ENCODE measurements around the gene CD247. TPM values are rescaled to one million over a fixed set of nuclear protein-coding genes. Genes with fewer than 3 reads are reported as not detected.

CD247 gene
- total RNA-seq, 2 donors from 2014 or later: 2.6 to 4.9 TPM

DNA sequence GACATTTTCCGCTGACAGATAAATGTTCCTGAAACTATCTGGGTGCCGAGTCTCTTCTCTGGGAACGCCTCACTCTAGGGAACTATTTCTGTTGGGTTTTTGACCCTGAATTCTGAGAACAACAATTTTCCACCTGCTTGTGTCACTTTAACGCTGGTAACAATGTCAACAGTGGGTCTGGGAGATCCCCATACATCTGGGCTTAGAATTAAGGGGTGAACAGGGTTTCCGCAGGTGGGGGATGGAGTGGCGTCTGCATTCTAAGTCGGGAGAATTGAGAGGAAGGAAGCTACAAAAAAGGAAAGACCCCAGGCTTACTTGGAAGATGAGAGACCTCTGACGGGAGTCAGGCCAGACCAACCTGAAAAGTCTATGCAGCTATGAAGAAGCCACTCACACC lies 8.7 kb downstream of the CD247 start:
- no peak overlapping the region for H3K9ac ChIP-seq (ENCODE audit: low read depth in 2 of 2, low read length in 2 of 2)
- no peaks in the 10 kb centered on the region for H3K27me3 ChIP-seq
- H3K9me3 ChIP-seq: no peaks in the 10 kb centered on the region
- no peaks in the 10 kb centered on the region for H3K36me3 ChIP-seq
- TF ChIP-seq, protein P1, sequence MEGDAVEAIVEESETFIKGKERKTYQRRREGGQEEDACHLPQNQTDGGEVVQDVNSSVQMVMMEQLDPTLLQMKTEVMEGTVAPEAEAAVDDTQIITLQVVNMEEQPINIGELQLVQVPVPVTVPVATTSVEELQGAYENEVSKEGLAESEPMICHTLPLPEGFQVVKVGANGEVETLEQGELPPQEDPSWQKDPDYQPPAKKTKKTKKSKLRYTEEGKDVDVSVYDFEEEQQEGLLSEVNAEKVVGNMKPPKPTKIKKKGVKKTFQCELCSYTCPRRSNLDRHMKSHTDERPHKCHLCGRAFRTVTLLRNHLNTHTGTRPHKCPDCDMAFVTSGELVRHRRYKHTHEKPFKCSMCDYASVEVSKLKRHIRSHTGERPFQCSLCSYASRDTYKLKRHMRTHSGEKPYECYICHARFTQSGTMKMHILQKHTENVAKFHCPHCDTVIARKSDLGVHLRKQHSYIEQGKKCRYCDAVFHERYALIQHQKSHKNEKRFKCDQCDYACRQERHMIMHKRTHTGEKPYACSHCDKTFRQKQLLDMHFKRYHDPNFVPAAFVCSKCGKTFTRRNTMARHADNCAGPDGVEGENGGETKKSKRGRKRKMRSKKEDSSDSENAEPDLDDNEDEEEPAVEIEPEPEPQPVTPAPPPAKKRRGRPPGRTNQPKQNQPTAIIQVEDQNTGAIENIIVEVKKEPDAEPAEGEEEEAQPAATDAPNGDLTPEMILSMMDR (IDR thresholded peaks at IDR 0.05): no peak
- no peak overlapping the region for H3K4me3 ChIP-seq
- intact Hi-C loops (cut with DNase I): no loop called here
- no peaks in the 10 kb centered on the region for H3K4me1 ChIP-seq
- no peak overlapping the region for H3K27ac ChIP-seq
- DNase-seq: no peak

DNA sequence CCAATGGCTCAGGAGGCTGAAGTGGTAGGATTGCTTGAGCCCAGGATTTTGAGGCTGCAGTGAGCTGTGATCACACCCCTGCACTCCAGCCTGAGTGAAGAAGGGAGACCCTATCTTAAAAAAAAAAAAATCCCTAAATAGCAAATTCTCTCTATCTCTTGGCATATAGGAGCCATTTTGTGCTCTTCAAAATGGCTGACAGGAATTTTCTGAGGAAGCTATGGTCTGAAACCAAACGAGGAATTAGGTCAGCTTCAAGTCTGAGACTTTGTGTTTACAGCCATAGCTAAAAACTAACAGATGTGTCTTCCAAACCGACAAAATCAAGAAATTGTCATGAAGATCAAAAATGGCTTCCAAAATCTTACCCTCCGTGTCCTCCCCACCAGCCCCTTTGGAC lies 10.6 kb downstream of the CD247 start:
- DNase-seq: no peak
- H3K36me3 ChIP-seq: no peaks in the 10 kb centered on the region
- H3K27ac ChIP-seq: no peak overlapping the region
- no peaks in the 10 kb centered on the region for H3K4me1 ChIP-seq
- no peaks in the 10 kb centered on the region for H3K9me3 ChIP-seq
- H3K4me3 ChIP-seq: no peak overlapping the region
- TF ChIP-seq, protein P1 (IDR thresholded peaks at IDR 0.05): no peak
- H3K27me3 ChIP-seq: no peaks in the 10 kb centered on the region
- intact Hi-C loops (cut with DNase I): no loop called here
- no peak overlapping the region for H3K9ac ChIP-seq (ENCODE audit: low read depth in 2 of 2, low read length in 2 of 2)

DNA sequence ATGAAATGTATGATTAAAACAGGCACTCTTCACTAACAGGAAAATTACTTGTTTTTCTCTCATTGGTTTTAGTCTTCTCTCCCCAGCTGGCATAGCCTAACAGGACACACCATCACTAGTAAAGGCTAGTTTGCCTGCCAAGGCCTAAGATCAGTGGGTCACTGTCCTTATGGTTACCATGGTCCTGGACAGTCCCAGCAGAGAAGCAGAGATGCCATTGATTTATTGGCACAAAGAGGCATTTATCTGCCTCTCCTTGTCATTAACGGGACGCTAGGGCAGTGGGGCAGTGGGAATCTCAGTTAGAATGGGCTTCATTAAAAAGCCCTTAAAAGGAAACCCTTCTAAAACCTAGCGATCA lies 13.9 kb downstream of the CD247 start:
- TF ChIP-seq, protein P1 (IDR thresholded peaks at IDR 0.05): no peak
- intact Hi-C loops (cut with DNase I): no loop called here
- no peaks in the 10 kb centered on the region for H3K9me3 ChIP-seq
- H3K36me3 ChIP-seq: no peaks in the 10 kb centered on the region
- no peak overlapping the region for H3K27ac ChIP-seq
- H3K4me3 ChIP-seq: no peak overlapping the region
- no peak overlapping the region for H3K9ac ChIP-seq (ENCODE audit: low read depth in 2 of 2, low read length in 2 of 2)
- no peak for DNase-seq
- no peaks in the 10 kb centered on the region for H3K4me1 ChIP-seq
- no peaks in the 10 kb centered on the region for H3K27me3 ChIP-seq

DNA sequence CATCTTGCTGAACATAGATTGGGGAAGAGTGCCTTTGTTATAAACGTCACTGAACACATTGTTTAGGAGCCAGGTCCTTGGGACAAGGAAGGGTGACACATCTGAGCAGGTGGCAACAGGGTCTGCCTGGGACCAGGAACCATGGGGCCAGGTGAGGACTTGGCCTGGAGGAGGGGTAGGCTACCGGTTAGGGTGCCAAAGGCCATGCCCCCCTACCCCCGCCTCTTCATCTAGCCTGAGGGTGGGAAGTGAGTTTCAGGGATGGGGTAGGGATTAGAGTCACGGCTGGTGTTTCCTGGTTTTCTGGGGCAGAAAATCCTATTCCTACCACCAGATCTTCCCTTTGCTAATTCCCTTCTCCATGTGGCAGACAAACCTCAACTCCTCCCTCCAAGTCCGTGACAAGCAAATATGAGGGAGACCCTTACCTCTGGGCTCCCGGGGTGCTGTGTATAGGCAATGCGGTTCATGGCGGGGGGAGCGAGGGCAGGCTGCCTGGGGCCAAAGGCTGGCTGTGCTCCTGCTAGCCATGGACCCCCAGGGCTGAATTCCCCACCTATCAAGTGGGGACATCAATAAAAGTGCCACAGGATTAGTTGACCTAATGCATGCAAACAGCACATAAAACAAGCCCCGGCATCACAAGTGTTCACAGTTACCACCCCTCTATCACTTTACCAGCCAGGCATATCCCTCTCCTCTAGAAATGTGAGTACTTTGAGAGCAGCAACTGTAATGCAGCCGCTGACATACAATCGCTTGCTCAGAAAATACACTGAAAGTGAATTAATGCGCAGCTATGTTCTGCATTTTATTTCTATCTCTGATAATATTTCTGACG lies 14.5 kb downstream of the CD247 start:
- no peak for DNase-seq
- no peak overlapping the region for H3K27ac ChIP-seq
- intact Hi-C loops (cut with DNase I): no loop called here
- H3K4me1 ChIP-seq: no peaks in the 10 kb centered on the region
- TF ChIP-seq, protein P1 (IDR thresholded peaks at IDR 0.05): no peak
- no peak overlapping the region for H3K9ac ChIP-seq (ENCODE audit: low read depth in 2 of 2, low read length in 2 of 2)
- no peaks in the 10 kb centered on the region for H3K36me3 ChIP-seq
- no peak overlapping the region for H3K4me3 ChIP-seq
- no peaks in the 10 kb centered on the region for H3K9me3 ChIP-seq
- H3K27me3 ChIP-seq: no peaks in the 10 kb centered on the region

DNA sequence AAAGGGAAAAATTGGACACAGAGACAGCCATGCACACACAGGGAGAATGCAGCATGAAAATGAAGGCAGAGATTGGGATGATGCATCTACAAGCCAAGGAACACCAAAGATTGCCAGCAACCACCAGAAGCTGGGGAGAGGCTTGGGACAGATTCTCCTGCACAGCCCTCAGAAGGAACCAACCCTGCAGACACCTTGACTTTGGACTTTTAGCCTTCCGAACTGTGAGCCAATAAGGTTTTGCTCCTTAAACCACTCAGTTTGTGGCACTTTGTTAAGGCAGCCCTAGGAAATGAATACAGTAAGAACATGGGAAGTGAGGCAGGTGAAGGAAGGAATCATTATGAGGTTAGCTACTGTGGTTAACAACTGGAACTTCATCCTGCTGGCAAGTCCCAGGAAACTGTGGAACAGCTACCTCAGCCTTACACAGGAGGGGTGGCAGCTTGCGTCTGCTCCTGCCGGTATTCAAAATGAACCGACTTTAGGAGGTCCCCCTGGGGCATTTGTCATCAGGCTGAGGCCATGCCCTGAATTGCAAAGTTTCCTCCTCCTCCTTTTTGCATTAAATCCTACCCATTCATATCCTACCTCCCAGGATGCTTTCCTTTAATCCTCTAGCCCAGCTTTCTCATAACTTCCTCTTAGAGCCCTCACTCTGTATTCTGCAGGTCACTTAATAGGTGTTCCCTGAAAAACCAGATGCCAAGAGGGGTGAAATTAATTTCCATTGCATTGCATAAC lies 15.4 kb downstream of the CD247 start:
- Histone ChIP-seq H3K36me3 (no peaks in the 10 kb centered on the region), H3K9me3 (no peaks in the 10 kb centered on the region), H3K27me3 (no peaks in the 10 kb centered on the region), H3K9ac (ENCODE audit: low read depth in 2 of 2, low read length in 2 of 2) (no peak overlapping the region), H3K4me1 (no peaks in the 10 kb centered on the region), H3K27ac (no peak overlapping the region), H3K4me3 (no peak overlapping the region)
- TF ChIP-seq, protein P1 (IDR thresholded peaks at IDR 0.05): no peak
- DNase-seq: no peak
- intact Hi-C loops (cut with DNase I): no loop called here

All from colonic mucosa (tissue), 4 donors.